ENCODE results near the gene FCHSD2. TPM values are rescaled to one million over a fixed set of nuclear protein-coding genes. Genes with fewer than 3 reads are reported as not detected.

The FCHSD2 gene
- total RNA-seq, 6 donors from 2014 or later, result 22.5 to 55.6 (median 42.7) TPM

DNA sequence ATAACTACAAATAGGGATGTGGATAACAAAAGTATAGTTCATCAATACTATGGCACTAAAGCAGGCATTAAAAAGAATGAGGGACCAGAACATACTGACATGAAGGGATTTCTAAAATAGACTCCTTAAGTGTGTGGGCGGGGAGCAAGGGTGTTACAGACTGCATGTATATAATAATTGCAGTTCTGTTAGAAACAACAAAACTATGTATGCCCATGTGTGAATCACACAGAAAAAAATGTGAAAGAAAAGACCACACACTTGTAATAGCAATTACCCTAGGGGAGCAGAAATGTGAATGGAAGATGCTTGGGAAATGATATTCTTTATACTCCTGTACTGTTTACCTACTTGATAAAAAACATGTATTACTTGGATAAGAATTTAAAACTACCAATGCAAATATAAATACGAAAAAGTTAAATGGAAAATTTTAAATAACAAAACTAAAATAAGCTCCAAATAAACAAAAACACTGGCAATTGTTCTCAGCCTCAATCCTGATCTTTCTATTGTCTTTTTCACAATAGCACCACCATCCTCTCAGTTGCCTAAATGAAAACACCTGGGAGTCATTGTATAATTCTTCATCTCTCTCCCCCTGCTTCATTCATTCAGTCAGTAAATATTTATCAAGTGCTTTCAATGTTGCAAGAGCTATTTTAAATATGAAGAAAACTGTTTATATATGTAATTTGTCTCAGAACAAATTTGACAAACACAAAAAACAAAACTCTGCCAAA lies 129.8 kb downstream of the FCHSD2 start:
- peaks cover 0 to 16% (median 9%) of the 10 kb centered on the region in 4 donors for H3K36me3 ChIP-seq
- 57 to 69% methylated on average over 2 of the region's 2 CpGs for WGBS, 2 donors
- TF ChIP-seq EP300 (IDR thresholded peaks at IDR 0.05), result no peak
- TF ChIP-seq CTCF (IDR thresholded peaks at IDR 0.05), result no peak
- TF ChIP-seq POLR2A (IDR thresholded peaks at IDR 0.05), result no peak
- TF ChIP-seq POLR2AphosphoS5 (IDR thresholded peaks at IDR 0.05), result no peak
- H3K9me3 ChIP-seq, result peaks cover 0 to 9% (median 3%) of the 10 kb centered on the region in 4 donors
- H3K27ac ChIP-seq, result no peak overlapping the region
- ATAC-seq (ENCODE audit: low FRiP score in 2 of 2) (no peak), DNase-seq (no peak)
- no peak overlapping the region for H3K4me3 ChIP-seq
- no peaks in the 10 kb centered on the region for H3K27me3 ChIP-seq
- peaks cover 0 to 18% (median 2%) of the 10 kb centered on the region in 4 donors for H3K4me1 ChIP-seq

DNA sequence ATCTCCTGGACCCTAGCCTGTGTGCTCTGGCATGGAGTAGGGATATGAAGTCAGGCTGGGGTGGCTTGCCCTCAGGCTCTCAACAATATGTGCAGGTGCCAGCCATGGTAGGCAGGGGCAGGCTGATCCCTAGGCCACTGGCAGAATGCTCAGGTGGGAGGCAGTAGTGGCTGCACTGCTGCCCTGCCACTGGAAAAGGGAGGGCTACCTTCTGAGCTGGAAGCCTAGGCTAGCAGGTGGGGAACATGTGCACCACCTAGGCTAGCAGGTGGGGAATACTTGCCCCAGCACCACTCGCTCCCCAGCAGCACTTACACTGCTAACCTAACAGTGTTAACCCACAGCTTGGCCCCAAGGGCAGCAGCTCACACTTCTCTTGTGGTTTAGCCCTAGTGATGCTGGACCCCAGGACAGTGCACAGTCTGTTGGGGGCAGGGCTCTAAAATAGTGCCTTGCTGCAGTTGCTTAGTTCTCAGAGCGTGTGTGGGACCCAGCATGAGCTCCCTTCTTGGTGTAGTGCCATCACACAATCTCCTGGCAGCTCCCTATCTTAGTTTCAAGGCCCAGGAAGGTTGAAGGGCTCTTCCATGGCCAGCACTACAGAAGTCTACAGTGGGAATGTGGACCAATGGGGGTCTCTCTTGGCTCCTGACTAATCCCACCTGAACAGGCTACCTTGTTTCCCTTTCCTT lies 130.8 kb downstream of the FCHSD2 start:
- peak in 1 of 2 donors; percentile 22 for ATAC-seq (ENCODE audit: low FRiP score in 2 of 2)
- no peak for DNase-seq
- peaks cover 0 to 16% (median 9%) of the 10 kb centered on the region in 4 donors for H3K36me3 ChIP-seq
- peak overlapping the region in 1 of 4 donors; percentile 6 for H3K27ac ChIP-seq
- peaks cover 0 to 18% (median 2%) of the 10 kb centered on the region in 4 donors for H3K4me1 ChIP-seq
- no peak for TF ChIP-seq CTCF (IDR thresholded peaks at IDR 0.05)
- TF ChIP-seq EP300 (IDR thresholded peaks at IDR 0.05), result no peak
- TF ChIP-seq POLR2AphosphoS5 (IDR thresholded peaks at IDR 0.05), result no peak
- no peak for TF ChIP-seq POLR2A (IDR thresholded peaks at IDR 0.05)
- H3K4me3 ChIP-seq, result no peak overlapping the region
- 92% methylated on average over 2 of the region's 2 CpGs; no CpG with 5 or more reads in 1 of the 2 donors for WGBS, 2 donors
- H3K9me3 ChIP-seq, result peaks cover 0 to 9% (median 3%) of the 10 kb centered on the region in 4 donors
- H3K27me3 ChIP-seq, result no peaks in the 10 kb centered on the region

DNA sequence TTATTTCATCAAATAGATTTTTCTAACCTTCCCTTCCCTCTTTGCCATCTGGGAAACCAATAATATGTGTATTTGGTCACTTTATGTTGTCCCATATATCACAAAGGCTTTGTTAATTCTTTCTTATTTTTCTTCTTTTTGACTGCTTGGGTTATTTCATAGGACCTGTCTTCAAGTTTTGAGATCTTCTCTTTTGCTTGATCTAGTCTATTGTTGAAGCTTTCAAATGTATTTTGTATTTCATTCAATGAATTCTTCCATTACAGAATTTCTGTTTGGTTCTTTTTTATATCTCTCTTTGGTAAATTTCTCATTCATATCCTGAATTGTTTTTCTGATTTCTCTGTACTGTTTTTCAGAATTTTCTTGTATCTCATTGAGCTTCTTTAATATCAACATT lies 132.1 kb downstream of the FCHSD2 start:
- DNase-seq (no peak), ATAC-seq (ENCODE audit: low FRiP score in 2 of 2) (no peak)
- Histone ChIP-seq H3K27me3 (no peaks in the 10 kb centered on the region), H3K4me1 (peaks cover 0 to 18% (median 2%) of the 10 kb centered on the region in 4 donors), H3K9me3 (peaks cover 0 to 9% (median 3%) of the 10 kb centered on the region in 4 donors), H3K4me3 (no peak overlapping the region), H3K36me3 (peaks cover 0 to 16% (median 9%) of the 10 kb centered on the region in 4 donors), H3K27ac (no peak overlapping the region)
- TF ChIP-seq POLR2A (IDR thresholded peaks at IDR 0.05), result no peak
- no peak for TF ChIP-seq EP300 (IDR thresholded peaks at IDR 0.05)
- no peak for TF ChIP-seq CTCF (IDR thresholded peaks at IDR 0.05)
- TF ChIP-seq POLR2AphosphoS5 (IDR thresholded peaks at IDR 0.05), result no peak

- no peak for TF ChIP-seq CTCF (IDR thresholded peaks at IDR 0.05)
- TF ChIP-seq POLR2AphosphoS5 (IDR thresholded peaks at IDR 0.05), result no peak
- TF ChIP-seq POLR2A (IDR thresholded peaks at IDR 0.05), result no peak
- no peak for TF ChIP-seq EP300 (IDR thresholded peaks at IDR 0.05)
- Histone ChIP-seq H3K4me3 (no peak overlapping the region), H3K4me1 (peaks cover 0 to 12% (median 8%) of the 10 kb centered on the region in 4 donors), H3K27me3 (no peaks in the 10 kb centered on the region), H3K36me3 (no peaks in the 10 kb centered on the region), H3K27ac (no peak overlapping the region), H3K9me3 (no peaks in the 10 kb centered on the region)
- no peak for DNase-seq
- WGBS, 2 donors, result 93 to 98% methylated on average over 3 of the region's 3 CpGs
- ATAC-seq (ENCODE audit: low FRiP score in 2 of 2), result no peak
These were observed 138.0 kb downstream of the FCHSD2 start for GRCh38 chr11:73004088-73004487.

Data from upper lobe of left lung (tissue), 6 donors.